Stimulated activated CD4-positive, alpha-beta T cell treated with anti-CD3 and anti-CD28 coated beads, Interleukin-4, amount 100 ng/mL, for 4 hours (primary cell): ENCODE data around the gene SAMD9L.
A peak's percentile ranks its signal among the peaks of the same experiment; 100 is the strongest.

ENCODE experiments used
- DNase-seq, 2 experiments: peaks; one replicate each; pipeline ENCODE4 v3.0.0-alpha.2; 2020

Gene SAMD9L

DNA sequence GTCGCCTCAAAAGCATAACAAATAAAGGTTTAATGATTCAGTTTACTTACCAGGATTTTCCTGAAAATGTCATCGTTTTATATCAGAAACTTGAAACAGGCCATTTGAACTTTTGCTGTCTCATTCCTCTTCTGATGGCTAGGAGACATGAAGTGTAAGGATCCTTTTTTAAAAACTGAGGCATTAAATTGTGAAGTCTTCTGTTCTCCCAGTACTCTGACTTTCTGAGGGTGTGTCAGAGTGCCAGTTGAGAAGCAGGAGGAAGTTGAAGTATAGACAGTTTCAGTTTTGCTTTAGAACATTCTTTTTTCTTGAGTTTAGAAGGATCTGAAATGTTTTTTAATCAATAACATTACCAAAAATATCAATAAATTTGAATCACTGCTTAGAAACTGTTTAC lies at the start of gene SAMD9L:
Gene SAMD9L (minus strand): TSS at position 242 of the 400 bp plus-strand sequence. CDS start 12,414 bp downstream, outside the sequence.
- no peak for DNase-seq

DNA sequence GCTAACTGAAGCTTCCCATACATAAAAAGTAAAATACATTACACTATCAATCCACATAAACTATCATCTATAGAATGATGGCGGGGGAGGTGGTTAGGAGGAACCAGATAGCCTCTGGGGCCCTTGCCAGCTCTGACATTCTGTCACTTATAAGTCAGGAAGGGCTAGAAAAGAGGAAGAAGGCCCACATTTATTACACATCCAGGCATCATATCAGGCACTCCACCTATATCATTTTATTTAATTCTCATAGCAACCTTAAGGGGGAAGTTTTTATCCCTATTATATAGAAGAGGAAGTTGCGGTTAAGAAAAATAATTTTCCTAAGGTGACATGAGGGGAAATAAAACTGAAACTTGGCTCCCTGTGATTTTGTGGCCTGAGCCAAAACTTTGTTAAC lies 48.2 kb upstream of the SAMD9L start:
- DNase-seq: no peak

DNA sequence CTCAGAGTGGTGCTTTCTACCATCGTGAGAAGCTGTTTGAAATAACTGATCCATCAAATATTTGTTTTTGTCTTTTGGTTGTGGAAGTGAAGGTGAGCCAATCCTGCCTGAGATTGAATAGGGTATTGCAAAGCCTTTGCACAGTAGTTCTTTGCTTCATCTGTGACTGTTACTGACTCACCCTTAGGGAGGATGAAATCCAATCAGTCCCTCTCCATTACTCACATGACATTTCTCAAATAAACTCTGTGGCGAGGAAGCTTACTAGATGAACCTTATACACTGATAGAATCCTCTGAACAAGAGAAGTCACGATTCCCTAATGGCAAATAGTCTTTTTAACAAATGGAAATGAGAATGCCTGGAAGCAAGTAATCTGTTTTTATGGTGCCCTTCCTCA lies 46.2 kb upstream of the SAMD9L start:
- no peak for DNase-seq

DNA sequence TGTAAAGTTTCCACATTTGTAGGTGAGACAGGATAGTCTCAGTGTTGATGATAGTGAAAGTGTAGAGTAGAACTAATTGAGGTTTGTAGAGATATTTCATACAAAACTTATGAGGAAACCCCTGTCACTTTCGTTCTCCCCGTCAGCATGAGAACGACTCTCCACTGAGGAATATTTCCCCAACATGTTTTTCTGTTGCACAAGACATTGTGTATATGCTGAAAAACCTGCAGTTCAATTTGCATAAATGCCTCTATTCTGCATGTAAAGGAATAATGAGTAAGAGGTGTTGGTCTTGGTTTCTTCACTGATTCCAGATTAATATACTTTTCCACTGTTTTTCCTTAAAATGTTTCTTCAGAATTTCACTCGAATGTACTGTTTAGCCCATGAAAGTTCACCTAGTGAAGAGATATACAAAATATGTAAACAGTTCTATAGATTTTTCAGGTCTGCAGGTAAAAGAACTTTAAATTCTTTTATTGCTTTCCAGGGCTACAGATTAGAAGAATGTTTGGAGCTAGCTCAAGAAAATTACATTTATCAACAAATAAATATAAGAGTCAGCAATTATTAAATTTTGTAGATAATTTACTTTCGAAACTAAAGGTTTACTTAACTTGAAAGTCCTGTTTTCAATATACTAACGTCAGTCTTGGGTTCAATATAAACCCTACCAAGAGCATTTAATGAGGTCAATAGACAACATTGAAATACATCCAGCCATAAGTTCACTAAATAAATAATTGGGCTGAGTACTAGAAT lies 40.9 kb upstream of the SAMD9L start:
- no peak for DNase-seq

DNA sequence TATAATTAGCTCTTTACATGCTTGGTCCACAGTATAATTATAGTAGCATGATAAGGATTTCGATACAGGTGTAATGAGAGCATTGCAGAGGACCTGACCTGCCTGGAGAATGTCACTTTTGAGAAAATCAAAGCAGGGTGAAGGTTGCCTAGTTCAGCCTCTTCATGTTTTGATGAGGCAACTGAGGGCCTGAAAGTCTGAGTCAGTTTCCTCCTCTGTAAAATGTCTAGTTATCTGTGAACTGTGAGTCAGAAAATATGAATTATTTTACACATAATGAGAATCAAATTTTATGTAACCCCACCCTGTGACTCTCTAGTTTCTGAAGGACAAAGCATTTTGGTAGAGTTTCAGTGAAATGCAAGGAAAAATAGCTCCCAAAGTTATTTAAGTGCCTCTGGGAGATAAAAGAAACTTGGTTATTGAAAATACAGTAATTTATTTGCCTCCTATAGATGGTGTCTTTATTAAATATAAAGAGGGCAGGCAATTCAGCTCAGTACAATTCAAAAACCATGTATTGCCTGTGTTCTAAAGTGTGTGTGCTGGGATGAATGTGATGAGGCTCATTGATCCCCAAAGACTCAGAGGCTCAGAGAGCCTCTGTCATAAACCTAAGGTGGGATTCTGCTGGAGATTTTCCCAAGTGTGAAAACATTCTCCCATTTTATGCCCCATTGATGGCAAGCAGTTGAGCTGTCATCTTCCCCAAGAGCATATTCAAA lies 37.3 kb upstream of the SAMD9L start:
- DNase-seq: no peak

DNA sequence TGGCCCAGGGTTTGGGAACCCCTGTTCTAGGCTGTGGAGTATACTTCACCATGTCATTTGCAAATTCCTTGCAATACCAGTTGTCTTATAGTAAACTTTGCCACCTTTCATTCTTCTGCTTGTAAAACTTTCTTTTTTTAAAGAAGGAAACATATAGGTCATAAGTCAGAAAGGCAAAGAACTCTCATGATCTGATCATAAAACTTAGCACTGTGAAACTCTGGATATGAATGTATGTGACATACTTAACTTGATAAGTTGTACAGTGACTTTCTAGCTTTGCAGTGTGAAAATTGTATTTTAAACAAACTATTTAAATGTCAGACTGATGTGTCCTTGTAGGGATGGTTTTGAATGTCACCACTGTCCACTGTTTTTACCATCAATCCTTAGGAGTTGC lies 31.0 kb upstream of the SAMD9L start:
- DNase-seq: no peak

DNA sequence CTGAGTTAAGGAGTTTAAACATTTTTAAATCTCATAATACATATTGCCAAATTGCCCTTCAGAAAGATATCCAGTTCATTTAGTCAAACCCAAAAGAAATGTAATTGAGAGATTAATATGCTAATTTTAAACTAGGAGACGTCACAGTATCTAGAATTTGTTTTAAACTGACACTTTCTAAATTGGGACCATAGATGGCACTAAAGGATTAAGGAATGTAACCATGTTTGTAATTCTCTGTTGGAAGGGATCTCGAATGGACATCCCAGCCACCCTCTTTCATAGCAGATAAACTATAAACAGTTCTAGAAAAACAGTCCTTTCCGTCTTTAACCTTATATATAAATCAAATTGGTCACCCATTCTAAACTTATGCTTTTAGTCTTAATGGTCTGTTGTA lies 30.0 kb upstream of the SAMD9L start:
- DNase-seq: no peak

DNA sequence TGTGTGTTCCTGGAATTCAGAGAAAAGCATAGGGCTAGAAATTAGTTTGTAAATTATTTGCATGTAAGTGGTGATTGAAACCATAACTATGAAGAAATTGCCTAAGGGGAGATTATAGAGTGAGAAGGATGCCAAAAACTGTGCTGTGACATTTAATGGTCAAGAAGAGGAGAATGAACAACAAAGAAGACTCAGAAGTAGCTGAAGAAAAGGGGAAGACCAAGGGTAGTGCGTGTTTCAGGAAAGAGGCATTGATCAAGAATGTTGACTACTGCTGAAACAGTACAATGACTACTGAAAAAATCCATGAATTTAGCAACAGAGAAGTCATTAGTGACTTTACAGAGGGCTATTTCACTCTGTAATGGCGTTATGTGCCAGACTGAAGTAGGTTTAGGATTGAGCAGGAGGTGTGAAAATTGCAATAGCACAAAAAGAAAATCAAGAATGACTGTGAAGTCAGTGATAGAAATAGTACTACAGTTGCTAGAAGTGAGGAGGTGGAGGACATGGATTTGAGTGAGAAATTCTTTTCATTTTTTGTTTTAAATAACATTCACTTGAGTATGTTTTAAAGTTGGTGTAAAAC lies 28.9 kb upstream of the SAMD9L start:
- no peak for DNase-seq

DNA sequence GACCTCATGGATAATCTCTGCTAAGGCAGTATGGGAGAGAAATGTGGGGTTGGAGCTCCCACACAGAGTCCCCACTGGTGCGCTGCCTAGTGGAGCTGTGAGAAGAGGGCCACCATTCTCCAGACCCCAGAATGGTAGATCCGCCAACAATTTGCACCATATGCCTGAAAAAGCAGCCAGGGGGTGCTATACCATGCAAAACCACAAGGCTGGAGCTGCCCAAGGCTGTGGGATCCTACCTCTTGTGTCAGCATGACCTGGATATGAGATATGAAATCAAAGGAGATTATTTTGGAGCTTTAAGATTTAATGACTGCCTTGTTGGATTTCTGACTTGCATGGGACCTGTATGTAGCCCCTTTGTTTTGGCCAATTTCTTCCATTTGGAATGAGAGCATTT lies 27.0 kb upstream of the SAMD9L start:
- DNase-seq: no peak

DNA sequence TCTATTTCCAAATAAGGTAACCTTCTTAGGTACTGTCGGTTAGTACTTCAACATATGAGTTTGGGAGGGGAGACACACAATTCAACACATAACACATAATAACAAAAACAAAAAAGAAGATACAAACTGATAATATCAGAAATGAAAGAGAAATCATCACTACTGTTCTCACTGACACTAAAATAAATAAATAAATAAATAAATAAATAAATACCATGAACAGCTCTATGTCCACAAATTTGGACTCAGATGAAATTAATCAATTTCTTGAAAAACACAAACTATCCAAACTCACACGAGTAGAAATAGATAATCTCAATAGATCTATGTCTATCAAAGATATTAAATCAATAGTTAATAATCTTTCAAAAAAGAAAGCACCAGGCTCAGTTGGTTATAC lies 24.5 kb upstream of the SAMD9L start:
- no peak for DNase-seq

DNA sequence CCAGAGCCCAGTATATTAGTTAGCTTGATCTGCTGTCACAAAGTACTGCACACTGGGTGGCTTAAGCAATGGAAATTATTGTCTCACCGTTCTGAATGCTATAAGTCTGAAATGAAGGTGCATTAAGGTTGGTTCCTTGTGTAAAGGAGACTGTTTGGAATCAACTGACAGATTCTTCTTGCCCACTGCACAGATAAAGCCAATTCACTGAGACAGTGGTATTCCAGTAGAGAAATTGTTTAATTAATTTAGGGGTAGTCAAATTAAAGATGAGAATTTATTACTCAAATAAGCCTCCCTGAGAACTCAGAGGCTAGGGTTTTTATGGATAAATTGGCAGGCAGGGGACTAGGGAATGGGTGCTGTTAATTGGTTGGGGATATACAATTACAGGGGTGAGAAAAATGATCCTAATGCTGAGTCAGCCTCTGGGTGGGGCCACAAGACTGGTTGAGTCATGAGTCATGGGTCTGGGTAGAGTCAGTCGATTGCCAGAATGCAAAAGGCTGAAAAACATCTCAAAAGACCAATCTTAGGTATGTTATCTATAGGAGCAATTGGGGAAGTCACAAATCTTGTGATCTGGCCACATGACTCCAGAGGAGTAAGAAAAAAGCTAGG lies 23.5 kb upstream of the SAMD9L start:
- DNase-seq: no peak

DNA sequence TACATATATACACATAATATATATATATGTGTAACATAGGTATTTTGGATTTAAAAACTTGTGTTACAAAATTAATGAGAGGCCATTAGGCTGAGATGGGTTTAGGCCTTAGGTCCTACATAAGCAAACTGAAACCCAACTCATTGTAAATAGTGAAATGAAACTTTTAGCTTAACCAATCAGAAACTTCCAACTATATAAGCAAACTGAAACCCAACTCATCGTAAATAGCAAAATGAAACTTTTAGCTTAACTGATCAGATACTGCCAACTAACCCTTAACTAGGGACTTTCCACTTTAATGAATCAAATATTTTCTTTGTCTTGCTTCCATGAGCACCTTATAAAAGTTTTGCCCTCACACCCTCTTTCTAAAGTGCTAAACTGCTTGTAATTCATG lies 17.3 kb upstream of the SAMD9L start:
- DNase-seq: no peak

DNA sequence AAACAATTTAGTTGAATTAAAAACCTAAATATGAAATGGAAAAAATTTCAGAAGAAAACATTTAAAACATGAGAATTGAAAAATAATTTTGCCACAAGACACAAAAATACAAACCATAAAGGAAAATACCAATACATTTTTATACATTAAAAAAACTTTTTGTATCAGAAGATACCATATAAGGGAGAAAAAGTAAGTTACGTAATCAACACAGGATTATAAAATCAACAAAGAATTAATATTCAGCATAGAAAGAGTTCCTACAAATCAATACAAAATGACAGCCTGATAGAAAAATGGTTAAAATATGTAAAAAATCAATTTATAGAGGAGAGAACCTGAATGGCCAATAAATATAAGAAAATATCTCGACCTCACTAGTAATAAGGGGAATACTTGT lies 16.6 kb upstream of the SAMD9L start:
- DNase-seq: no peak

DNA sequence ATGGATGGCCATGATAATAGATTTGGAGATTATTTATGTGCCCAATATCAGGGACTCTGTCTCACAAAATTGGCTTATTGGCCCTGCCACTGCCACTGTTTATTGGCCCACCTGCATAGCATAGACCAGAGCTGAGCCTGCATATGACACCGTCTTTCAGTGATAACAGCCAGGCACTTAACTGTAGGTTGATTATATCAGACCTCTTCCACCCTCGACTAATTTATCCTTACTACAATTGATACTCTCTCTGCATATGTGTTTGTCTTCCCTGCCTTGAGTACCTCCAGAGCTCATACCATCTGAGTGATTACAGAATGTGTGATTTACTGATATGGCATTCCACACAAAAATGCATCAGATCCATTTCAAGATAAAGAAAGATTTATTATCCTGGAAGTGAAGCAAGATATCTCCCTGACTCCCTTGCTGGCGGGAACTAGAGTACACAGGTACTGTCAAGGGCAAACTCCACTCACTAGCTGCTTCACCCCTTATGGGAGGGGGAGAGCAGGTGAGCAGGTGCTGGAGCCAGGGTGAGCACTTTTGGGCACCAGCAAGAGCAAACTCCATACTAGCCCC lies 13.1 kb upstream of the SAMD9L start:
- no peak for DNase-seq

DNA sequence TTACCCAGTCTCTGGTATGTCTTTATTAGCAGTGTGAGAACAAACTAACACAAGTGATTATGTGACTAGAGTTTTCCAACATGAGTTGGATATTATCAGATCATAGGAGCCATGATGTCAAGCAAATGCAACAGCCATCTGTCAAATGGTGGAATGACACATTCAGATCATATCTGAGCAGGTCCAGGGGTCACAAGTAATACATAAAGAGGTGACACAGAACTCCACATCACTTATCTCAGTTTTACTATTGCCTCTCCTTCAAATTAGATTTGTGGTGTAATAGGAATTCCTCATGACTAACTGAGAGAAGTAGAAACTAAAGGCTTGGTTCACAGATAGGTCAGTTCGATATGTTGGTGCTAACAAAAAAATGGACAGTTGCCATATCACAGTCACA lies 12.2 kb upstream of the SAMD9L start:
- DNase-seq: no peak

DNA sequence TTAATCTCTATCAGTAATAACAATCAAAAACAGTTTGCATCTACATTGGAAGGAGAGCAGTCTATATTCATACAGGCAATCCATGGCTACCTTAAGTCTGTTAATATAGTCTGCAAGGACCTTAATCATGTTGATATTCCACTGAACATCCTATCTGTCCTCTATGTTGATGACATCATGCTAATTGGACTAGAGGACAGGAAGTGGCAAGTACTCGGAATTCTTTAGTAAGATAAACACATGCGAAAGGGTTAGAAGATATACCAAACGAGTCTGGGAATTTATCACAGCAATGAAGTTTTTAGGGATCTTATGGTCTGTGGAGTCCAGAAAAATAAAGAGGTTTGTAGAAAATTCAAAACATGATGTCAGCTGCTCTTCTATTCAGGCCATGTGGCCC lies 11.3 kb upstream of the SAMD9L start:
- no peak for DNase-seq

DNA sequence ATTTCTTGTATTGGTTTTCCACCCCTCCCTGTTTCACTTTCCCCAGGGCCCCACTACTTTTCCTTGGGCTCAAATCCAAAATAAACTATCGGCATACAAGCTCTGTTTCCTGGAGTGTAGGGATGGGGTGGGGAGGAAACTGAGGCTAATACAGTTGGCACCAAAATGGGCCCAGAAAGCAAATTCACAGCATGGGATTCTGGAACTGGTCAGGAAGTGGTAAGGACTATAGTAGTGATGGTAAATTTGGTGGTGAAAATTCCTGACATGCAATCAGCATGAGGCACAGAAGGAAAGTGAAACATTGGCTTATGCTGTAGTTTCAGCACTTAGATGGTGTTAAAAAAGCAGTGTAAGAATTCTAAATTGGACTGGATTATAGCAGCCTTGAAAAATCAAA lies 8.7 kb upstream of the SAMD9L start:
- DNase-seq: no peak

DNA sequence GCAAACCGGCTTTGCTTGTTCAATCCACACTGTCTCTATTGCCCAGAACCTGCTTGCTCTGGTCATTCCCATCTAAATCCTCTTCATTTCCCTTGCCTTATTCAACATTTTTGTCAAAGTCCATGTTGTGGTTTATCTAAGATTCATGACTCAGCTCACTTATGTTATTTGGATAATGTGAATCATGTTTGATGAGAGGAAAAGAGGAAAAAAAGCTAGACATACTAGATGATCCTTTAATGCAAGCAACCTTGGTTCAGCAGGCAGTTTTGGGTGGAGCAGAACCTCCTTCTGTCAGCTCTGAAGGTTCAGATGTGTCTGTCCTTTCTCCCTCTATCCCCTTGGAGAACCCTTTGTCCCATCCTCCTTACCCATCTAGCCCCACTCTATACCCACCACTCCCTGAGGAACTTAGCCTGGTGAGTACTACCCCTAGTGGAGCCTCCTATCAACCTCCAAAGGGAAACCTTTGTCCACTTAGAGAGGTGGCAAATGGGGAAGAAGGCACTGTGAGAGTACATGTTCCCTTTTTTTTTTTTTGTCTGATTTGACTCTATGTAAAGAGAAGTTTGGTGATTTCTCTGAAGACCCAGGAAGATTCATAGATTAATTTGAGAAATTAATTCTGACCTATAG lies 2.1 kb upstream of the SAMD9L start:
- no peak for DNase-seq

DNA sequence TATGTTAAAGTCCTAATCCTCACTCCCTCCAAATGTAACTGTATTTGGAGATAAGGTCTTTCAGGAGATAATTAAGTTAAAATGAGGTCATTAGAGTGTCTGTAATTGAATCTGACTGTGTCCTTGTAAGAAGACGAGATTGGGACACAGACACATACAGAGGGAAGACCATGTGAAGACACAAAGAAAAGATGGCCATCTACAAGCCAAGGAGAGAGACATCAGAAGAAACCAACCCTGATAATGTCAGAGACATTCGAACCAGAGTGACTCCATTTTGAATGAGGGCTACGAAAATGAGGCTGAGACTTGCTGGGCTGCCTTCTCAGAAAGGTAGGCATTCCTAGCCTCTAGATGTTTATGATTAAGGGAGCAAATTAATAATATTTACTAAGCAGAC lies 542 bp upstream of the SAMD9L start:
- no peak for DNase-seq

DNA sequence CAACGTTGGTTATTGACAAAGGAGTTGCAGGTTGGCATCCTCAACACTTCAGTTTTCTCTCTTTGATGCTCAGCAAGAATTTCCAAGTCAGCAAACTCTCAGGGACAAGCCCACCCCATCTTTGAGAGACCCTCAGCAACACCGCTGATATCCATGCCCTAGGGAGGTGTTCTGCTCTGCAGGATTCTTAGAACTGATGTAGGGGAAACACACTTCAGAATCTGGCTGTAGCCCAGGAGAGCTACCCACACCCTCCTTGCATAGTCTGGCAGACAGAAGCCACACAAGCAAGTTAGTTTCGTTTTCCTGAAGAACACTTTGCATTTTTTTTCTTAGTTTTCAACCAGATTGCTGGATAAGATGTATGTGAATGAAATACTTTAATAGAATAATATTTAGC lies 822 bp downstream of the SAMD9L start:
- peak; percentile 2 to 50 for DNase-seq

DNA sequence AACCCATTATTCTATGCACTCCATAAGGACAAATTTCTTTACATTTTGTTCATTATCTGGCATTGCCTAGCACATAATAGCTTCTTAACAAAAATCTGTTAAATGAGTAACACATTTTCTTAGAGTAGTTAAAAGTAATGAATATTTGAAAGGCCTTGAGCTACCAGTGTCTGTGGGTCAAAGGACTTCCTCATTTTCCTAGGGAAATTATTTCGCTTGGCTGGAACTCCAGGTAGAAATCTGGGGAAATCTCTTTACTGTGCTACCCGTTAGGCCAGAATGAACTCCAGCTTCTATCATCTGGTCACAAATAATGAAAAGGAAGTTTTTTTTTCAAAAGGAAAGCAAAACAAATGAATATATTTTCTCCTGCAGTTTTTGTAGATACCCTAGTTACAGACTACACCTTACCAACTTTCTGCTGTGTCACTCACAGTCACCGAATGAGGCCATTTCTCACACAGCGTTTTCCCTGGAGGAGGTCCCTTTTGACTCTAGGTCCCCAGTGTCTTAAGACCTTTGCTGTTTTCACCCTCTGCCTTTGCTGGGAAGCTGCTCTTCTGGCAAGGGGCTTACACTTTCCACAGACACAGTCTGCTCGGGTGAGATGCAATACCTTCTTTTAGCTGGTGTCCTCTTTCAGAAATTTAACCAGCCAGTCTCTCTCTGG lies 1.6 kb downstream of the SAMD9L start:
- no peak for DNase-seq

DNA sequence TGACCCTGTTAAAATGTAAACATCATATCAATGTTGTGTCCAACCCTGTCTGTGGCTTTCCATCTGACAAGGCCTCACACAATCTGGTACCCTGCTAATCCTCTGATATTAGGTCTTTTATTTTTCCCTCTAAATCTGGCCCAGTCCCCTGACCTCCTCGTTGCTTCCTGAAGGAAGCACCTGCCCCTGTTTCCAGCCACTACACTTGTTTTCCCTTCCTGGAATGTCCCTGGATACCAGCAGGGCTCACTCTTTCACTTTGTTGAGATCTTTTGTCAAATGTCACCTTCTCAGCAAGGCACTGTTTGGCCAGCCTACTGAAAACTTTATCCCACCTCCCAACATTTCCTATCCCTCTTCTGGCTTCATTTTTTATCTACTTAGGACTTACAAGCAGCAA lies 2.1 kb downstream of the SAMD9L start:
- DNase-seq: no peak
